GM18508 (cell line): Measurements from ENCODE around the gene RPL10A.

Experiments used
- ATAC-seq: cut with Tn5 transposase; IDR thresholded peaks from one replicate; pipeline ENCODE4 v1.9.1; 2021; ENCODE audit warnings: moderate number of reproducible peaks; ENCODE audit not compliant: insufficient read depth, unreplicated experiment

Gene RPL10A

DNA sequence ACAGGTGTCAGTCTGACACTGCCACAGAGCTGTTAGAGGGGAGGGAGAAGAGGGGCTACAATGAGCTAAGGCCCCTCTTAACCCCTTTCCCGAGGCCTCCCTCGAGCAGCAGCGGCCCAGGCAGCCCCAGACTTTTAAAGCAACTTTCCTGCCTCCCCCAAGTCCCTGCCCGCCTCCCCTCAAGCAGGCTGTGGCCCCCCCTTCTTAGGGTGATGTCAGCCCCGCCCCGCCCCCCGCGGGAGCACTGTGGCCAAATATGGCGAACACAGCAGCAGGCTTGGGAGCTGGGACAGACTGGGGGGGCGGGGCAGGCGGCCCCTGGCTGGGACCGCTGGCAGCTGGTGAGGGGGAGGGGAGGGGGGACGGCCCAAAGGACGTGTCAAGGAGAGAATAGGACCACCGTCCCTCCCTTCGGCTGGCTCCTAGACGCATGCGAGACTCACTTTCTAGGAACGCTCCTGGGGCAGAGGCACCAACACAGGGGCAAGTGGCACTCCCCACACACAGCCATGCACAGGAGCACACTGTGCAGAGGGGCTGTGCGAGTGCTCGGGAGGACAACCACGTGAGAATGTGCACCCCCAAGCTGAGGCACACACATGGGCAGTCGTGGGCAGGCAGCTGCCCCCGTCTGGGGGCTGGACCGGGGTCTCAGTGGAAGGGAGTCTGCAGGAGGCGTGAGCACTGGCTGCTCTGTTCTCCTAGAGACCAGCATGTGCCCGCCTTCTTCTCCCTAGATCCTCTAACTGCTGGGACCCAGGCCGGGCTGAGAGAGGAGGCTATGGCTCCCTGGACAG lies 22.0 kb downstream of the RPL10A start:
- no peak for ATAC-seq

DNA sequence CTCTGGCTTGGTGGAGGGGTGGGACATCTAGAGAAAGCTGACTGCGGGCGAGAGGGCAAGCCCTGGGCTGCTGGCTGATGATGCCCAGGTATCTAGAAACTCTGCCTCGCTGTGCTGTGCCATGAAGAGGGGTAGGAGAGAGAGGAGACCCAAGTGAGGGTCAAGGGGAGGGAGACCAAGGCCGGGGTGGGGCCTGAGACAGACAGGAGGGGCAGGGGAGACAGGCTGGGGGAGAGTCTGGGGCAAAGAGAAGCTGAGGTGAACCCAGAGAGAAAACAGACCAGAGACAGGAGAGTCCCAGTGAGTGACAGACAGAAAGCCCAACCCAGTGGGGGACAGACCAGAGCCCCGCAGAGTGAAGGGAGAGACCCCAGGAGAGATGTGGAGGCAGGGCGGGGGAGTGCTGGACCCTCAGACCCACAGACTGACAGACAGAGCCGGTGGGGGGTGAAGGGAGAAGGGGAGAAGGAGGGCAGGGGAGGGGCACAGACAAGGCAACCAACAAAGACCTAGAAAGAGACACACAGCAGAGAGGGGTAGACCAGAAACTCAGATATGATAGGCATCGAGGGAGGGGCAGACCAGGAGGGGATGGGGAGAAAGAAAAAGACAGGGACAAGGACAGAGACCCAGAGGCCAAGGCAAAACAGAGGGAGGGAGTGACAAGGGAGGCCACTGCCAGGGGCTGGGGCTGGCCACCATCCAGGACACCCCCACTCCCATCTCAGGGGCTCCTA lies 22.8 kb downstream of the RPL10A start:
- no peak for ATAC-seq

DNA sequence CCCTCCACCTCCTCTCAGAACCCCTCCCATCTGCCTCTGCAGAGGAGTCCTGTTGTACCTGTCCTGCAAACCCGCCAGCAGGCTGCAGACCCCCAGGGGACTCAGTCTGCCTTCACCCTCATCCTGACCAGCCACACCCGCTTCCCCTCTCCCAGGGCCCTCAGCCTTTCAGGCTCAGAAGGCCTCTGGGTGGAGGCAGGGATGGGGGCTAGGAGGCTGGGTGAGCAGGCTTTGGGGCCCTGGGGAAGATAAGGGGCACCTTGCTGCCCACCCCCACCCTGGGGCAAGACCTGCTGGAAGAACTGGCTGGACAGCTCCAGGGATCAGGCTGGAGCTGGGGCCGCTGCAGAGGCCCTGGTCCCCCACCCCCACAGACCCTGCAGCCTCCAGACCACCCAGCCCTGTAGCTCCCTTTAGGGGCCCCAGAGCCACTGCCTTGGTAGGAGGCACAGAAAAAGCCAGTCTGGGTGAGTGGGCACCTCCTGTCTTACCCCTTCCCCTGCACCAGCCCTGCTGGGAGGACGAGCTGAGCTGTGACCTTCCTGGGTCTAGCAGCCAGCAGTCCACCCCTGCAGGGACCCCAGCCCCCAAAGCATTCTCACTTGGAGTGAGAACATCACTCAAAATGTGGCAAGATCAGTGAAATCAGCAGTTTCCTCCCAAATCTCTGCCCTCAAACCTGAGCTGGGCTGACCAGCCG lies 23.5 kb downstream of the RPL10A start:
- no peak for ATAC-seq

DNA sequence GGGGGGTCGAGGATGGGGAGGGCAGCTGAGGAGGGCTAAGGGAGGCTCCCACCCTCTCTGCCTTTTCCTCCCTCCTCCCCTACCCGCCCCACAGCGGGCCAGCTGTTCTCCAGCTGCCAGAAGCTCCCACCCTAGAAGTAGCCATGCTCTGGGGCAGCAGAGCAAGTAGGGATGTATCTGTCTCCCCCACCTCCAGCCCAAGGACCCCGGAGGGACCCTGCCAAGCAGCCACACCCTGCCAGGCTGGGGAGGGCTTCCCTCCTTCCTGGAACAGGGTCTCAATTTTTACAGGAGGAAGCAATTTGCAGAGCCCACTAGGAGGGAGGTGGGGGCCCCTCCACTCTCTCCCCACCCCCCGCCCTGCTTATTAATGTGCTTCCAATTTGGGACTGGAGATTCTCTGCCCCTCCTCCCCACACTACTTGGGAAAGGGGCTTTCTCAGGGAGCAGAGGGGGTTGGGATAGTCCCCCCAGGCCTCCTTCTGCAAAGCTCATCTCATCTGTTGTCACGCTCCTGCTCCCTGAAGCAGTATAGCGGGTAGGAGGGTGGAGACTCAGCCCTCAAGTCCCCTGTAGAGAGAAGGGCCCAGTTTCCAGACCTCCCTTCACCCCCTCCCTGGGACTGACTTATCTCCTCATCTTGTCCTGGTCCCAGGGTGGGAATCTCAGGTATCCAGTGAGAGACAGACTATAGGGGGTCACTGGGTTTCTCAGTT lies 24.2 kb downstream of the RPL10A start:
- no peak for ATAC-seq

DNA sequence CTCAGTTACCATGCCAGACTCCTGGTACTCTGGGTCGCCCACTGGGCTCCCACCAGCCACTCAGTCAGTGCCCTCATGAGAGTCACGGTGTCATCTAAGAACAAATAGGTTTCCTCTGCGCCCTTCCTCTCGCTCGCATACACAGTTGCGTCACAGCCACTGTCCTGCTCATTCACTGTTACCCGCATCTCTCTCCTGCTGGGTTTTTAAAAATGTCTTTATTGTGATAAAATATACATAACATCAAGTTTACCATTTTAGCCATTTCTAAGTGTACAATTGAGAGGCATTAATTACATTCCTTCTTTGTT lies 24.7 kb downstream of the RPL10A start:
- ATAC-seq: no peak

DNA sequence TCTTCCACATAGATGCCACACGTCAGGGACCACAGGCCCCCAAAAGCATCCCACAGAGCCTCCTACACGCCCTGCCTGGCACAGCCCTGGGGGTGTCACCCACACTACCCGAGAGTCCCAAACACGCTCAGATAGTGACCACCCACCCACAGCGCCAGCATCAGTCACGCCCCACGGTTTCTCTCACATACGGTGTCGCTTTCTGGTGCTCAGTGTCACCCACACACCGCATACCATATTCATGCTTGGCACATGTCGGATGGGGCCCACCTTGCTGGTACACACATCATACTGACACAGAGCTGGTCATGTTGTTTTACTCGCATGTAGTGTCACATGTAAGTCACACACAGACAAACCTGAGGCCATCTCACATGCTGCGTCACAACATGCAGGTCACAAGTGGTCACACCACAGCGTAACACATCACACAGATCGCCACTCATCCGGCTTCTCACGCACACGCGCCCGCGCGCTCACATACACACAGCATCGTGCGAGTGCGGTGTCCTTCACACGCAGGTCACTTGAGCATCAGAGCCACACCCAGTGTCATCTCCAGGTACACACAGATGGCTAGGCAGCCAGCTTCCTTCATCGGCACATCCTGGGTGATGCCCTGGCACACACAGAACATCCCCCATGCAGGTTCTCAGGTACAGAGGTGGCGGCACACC lies 25.2 kb downstream of the RPL10A start:
- no peak for ATAC-seq

DNA sequence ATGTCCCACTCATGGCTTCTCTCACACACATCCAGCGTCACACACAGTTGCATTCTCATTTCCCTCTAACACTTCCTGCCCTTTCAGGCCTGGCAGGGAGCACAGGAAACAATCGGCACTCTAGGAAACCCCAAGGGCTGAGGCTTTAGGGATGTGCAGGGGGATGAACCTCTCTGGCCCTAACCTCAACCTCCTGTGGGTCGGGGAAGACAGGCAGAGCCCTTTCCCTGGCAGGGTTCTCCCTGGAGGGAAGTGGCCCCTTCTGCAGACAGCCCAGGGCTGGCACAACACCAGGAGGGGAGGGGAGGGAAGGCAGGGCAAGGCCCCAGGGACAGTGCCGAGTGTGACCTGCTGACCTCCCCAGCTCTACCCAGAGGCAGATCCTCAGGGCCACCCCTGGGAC lies 26.0 kb downstream of the RPL10A start:
- ATAC-seq: no peak

DNA sequence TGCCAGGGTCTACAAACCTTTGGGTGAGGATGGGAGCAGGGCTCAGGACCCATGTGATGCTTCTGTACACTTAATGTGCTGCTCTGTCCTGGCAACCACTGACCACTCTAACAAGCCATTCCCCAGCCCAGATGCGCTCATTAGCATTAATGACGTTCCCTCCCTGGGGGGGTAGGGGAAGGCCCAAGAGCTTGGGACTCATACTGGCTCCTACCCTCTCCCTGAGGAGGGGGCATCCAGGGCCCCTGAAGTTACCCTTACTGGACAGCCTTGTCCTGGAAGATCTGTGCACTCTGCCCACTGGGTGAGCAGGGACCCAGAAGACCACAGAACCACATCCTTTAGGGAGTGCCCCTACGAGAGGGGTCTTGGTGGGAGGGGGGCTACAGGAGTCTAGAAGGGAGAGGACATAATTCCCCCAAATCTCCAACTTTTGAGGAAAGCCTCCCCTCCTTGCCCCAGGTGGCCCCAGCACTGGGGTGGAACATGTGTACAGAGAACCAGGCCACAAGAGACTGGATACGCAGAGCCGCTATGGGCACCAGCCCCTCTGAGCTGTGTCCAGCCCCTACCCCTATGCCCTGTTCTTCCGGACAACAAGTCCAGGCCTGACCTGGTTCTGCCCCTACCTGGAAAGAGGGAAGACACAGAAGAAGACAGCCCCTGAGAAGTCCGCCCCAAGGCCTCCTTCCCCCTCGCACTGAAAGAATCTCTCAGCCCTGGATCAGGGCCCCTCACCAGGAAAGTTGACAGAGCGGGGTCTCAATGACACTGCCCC lies 27.2 kb downstream of the RPL10A start:
- no peak for ATAC-seq

DNA sequence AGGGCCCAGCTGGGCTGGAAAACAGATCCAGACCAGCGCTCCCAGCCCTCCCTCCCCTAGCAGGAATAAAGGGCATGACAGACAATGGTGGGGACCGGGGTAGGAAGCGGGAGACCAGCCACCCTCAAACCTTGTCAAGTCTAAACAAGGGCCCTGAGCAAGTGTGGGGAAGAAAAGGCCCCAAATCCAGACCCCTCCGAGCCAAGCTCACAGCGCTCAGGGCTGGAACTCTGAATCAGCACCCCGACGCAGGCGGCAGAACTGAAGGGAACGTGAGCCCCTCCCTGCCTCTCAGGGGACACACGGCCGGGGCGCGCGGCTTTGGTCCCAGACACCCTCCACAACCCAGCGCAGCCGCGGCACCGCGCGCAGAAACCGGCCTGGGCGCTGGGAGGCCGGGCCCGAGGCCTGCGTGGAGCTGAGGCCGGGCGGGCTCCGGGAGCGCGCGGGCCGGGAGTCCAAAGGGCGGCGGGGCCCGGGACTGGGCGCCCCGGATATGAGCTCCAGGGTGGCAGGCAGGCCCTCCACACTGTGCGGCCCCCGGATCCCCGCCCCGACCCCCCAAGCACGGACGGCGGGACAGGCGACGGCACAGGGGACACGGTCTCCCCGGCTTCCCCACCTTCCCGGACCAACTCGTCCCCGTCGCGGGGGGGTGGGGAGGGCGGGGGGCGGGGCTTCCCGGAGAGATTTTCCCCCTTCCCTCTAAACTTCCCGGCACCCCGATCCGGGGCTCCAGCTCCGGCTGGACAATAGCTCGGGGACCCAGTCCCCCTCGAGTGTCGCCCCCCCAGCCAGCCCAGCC lies 28.0 kb downstream of the RPL10A start:
- ATAC-seq: no peak

DNA sequence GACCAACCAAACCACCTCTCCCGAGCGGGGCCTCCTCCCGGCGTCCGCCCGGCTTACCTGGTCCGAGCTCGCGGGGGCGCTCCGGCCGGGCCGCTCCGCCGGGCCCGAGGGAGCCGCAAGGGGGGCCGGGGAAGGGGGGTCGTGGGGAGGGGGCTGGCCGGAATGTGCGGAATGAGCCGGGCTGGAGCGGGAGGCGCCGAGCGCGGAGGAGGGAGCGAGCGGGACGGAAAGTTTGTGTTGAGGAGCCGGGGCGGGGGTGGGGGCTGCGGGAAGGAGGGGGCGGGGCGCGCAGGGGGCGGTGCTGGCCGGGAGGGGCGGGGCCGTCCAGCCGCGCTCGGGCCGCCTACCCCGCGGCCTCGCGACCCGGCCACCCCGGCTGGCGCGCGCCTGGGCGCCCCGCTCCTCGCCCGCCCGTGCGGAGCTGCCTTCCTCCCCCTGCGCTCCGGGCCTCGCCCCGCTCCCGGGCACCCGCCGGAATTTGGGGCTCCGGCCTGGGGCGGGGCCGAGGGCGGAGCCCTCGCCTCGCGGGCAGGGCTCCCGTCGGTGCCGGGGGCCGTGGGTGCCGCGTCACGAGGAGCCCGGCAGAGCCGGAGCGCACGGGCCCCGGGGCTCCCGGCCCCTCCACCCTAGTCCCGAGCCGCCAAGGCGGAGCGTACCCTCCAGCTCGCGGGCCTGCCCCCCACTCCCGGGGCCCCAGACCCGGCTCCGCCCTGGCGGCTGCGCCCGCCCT lies 28.8 kb downstream of the RPL10A start, which contains the start of gene TEAD3:
Gene TEAD3, minus strand, starts transcription at position 239 of the 730 bp plus-strand sequence.
- no peak for ATAC-seq

DNA sequence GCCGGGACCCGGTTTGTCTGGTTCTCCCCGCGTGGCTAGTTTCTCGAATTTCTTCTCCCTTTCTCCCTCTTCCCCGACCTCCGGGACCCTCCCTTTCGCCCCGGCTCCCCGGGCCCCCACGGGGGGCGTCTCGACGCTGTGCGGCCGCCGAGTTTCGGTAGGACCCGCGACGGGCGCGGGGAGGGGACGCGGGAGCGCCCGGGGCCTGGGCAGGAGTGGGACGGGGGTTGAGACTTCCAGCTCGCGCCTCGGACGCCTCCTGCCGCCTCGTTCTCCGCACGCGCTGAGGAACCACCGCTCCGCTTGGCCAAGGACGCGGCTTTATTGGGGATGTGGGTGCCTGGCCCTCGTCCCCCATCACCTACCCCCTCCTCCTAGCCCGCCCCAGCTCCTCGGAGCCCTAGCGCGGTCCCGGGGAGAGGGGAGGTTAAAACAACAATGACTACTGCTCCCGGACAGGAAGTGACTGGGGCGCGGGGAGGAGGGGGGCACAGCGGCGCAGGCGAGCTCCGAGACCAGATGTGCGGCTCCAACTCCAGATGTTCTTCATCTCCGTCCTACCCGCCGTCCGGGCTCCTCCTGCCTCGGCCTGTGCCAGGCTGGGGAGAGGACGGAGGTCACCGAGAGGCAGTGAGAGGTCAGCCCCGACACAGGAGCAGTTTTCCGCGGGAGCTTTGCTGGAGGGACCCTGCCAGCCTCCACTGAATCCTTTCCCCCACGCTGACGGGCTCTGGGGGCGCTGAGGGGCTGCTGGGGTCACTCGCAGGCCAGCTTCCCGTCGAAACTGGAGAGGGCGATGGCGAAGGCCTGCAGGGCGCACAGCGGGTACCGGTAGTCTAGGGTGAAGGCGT lies 29.6 kb downstream of the RPL10A start:
- no peak for ATAC-seq

DNA sequence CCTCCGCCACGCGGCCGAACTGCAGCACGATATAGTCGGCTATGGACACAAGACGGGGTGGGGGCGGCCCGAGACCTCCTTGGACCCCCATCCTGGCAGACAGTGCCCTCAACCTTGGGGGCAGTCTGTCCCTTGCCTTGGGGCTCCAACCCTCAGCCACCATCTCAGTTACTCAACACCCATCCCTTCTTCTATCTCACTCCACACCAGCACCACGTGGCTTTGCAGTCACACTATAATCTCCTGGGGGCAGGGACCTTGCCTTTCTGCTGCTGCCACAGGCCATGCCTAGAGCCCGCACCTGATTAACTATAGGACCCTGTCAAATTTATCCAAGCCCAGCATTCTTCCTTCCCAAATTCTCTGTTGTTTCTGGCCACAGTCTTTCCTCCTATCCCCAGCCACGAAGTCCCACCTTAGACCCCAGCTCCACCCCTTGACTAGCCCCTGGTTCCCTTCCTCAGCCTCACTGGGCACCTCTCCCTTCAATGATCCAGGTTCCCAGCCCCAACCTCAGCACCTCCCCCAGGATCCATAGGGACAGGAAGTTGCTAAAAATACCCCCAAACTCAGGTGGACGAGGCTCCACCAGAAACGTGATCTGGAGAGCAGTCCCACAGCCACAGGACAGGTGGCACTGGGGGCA lies 30.3 kb downstream of the RPL10A start:
- ATAC-seq: no peak

DNA sequence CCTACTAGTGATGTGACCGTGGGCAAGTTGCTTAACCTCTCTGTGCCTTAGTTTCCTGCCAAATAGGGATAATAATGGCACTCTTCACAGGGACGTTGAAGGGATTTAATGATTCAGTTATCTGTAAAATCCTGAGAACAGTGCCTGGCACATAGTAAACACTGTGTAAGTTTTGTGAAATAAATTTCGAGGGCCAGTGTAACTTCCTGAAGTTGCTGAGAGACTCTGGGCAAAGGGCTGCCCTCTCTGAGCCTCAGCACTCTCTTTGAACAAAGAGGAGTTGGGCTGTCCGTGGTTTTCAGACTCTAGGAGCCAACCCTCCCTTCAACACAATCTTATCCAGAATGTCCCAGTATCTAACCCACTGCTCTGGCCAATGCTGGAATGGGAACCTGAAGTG lies 31.2 kb downstream of the RPL10A start:
- no peak for ATAC-seq

DNA sequence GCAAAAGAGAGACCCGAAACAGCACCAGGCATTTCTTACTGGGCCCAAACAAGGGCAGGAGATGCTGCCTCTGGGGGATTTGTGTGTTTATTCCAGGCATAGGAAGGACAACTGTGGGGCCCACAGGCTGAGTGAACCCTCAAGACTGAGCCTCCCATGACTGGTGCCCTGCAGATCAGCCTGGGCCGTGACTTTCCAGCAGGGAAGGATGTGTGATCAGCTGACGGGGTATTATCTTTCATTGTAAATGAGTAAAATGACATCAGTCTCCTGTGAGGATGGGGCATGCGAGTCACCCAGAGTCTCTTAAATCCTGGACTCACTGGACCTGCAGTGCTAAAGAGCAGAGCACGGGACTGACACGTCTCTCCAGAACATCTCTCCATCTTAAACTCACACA lies 32.6 kb downstream of the RPL10A start:
- no peak for ATAC-seq

DNA sequence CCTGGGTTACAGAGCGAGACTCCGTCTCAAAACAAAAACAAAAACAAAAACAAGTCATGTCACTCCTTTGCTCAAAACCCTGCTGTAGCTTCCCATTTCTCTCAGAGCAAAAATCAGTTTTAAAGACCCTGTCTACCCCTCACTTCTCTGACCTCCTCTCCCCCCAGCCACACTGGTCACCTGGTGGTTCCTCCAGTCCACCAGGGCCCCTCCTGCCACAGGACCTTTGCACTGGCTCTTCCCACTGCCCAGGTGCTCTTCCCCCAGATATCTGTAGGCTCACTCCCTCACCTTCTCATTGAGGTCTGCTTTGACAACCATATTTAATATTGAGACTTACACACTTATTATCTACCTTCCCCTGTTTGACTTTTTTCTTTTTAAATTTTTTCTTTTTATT lies 33.6 kb downstream of the RPL10A start:
- ATAC-seq: no peak

DNA sequence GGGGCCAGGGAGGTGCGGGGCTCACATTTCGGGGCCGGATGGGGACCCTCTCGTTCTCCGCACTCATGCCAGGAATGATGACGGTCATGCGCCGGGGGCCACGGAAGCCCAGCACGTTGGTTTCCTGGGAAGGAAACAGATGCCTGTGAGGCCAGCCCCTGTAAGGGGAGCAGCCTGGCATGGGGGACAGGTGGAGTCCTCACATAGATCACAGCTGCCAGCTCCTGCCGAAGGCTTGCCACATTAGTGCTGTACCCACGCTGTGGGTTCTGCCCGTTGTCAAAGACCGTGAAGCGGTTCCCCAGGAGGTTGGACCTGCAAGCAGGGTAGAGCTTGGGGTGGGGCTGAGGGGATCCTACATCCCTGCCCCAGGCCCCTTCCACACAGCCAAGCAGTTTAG lies 35.3 kb downstream of the RPL10A start:
- ATAC-seq: no peak

DNA sequence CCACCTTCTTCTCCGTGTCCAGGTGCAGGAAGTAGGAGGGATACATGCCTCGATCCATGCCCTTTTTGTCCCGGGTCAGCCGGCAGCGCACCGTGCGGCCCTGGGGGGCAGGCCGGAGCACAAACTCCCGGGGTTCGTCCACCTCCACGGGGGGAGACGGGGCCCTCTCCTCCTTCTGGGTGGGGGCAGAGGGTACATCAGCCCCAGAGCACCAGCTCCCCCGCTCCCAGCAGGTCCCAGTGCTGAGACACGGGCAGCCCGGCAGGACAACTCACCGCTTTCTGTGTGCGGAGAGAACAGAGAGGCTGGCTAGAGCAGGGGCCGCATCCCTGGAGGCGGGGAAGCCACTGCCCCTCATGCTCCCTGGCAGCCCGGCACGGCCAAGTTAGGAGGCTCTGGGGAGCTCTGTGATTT lies 37.8 kb downstream of the RPL10A start:
- ATAC-seq: no peak
